HG03159 (cell line): ENCODE measurements around the gene MMEL1.
A peak's percentile ranks its signal among the peaks of the same experiment; 100 is the strongest.

Experiments used
- ATAC-seq: cut with Tn5 transposase; IDR thresholded peaks from one replicate; pipeline ENCODE4 v1.9.1; 2021; ENCODE audit warnings: mild to moderate bottlenecking, moderate library complexity; ENCODE audit not compliant: unreplicated experiment

Gene MMEL1

DNA sequence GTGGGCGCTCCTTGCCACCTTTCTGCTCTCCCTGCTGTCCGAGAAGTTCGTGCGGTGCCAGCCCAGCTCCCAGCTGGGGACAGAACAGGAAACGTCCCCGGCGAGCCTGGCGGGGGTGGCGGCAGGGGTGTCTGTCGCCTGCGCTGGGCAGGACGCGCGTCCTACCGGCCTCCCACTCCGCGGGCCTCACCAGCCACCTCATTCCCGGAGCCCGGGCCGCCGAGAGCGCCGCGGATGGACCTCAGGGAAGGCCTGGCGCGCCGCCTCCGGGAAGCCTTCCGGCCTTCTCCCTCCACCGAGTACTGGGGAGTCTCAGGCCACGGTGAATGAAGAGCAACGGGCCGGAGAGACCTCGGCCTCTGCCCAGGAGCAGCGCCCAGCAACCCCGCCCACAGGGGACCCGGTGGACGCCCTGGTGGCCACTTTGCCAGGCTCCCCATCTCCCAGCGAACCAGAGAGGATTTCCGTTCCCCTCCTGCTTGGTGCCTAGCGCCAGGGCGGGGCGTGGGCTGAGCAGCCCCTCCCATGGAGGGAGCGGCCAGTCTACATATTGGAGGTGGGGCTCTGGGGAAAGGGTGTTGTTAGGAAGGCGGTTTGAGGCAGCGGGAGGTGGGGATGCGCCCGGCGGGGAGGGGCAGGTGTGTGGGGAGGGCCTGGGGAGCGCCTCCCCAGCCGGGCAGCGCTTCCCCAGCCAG, 86.2 kb downstream of the MMEL1 start:
- peak; percentile 37 for ATAC-seq

DNA sequence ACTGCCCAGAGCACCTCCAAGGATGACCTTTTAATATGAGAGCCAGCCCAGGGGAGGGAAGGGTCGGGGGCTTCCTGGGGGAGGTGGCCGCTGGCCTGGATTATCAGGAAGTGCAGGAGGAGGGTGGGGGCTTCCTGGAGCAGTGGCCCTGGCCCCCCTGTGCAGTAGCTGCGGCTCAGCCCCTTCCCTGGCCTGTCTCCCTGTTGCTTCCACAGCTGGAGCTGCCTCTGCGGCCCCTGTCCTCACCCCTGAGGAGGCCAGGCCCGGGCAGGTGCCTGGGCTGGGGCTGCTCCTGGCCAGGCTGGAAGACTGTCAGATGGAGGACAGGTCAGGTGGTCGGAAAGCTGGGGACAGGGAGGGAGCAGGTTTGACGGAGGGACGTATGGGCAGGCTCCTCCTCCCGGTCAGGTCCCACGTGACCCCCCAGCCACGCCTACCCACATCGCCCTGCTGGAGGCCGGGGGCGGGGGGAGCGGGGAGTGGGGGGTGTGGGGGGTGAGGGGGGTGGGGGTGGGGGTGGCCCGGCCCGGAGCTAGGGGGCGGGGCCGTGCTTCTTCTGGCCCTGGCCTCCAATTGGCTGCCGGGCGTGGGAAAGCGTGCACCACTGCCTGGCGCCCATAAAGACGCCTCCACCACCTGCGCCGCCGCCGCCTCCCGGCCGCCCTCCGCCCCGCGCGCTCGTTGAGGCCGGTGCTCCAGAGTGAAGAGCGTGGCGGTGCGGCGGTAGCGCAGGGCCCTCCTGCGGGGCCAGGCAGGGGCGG, 86.9 kb downstream of the MMEL1 start:
- peak; percentile 41 for ATAC-seq

DNA sequence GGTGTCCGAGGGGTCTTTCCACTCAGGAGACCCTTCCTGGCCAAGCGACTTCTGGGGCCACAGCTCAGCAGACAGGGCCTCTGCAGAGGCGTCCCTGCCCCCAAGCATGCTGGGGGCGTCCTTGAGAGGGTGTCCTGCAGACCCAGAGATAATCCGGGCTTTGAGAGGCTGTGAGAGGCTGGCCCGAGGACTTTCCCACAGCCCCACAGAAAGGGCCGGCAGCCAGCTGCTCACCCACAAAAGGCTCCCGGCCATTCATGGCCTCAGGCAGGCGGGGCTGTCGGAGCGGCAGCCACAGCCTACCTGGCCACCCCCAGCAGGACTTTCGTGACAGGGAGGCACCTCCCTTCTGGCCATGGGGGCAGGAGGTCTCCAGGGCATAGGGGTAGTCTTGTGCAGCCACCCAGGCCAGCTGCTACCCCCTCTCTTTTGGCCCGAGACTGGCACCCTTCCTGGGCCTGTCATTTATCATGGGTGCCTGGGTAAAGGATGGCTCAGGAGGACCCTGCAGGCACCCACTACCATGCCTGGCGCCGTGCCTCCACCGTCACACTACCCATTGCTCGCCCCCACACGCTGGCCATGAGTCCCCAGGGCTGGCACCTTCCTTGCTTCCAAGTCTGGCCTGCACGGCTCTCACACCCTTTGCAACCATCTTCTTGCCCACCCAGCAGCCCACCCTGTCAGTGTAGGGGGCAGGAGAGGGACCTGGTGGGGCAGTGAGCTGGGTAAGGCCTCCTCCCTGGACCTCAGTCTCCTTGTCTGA, 87.8 kb downstream of the MMEL1 start:
- no peak for ATAC-seq

DNA sequence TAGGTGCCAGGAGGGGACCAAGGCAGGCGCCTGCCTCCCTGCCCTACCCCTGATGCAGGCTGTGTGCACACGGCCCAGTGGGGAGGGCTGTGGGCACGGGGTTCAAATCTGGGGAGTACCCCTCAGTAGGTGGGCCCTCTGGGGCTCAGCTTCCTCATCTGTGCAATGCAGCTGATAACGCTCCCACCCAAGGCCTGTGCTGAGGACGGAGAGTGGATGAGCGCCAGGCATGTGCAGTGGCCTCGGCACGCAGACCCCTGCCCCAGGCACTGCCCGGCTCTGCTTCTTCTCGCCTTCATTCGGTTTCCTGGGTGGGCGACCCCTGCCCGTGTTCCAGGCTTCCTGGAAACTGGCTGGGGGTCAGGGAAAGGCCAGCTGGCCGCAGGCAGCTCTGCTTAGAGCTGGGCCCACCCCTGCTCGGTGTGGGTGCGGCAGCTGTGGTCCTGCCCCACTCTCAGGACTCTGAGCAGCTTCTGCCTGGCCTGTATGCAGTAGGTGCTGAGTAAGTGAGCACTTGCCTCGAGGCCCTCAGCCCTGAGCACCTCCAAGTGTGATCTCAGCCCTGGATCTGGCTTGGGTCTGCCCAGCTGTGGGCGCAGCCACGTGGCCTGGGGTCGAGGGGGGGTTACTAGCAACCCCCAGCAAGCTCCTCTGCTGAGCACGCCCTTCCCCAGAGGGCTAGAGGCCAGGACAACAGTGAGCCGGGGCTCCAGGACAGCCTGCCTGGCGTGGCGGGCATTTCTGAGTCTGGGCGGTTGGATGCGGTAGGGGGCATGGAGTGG, 88.5 kb downstream of the MMEL1 start:
- no peak for ATAC-seq

- no peak for ATAC-seq
Observed at GRCh38 chr1:2543543-2544092, 89.2 kb downstream of the MMEL1 start.

DNA sequence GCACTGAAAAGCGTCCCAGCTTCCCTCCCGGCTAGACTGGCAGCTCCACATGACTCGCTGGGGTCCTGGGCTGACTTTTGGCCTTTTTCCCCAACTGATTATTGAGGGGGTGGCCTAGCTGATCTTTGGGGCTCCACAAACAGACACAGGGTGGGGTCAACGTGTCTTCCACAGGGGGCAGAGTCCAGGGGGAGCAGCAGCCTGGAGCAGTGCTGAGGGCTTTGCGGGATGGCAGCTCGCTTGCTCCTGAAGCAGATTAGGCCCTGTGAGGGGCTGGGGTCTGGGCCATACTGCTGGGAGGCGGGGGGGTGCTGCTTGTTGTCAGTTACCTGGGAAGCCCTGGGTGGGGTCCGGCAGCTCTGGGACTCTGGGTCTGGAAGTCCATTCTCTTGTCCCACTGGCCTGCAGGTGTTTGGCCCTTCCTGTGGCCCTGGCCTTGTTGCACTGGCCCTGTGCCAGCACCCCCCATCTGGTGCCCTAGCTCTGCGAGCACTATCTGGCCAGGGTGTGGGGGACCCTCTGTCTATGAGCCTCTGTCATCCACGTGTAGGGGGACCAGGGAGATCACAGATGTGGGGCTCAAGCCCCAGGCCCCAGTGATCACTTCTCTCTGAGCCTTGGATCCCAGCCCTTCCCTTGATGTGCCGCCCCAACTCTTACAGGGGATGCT, 90.4 kb downstream of the MMEL1 start:
- no peak for ATAC-seq

- no peak for ATAC-seq
Observed at GRCh38 chr1:2541619-2542245, 91.1 kb downstream of the MMEL1 start.

DNA sequence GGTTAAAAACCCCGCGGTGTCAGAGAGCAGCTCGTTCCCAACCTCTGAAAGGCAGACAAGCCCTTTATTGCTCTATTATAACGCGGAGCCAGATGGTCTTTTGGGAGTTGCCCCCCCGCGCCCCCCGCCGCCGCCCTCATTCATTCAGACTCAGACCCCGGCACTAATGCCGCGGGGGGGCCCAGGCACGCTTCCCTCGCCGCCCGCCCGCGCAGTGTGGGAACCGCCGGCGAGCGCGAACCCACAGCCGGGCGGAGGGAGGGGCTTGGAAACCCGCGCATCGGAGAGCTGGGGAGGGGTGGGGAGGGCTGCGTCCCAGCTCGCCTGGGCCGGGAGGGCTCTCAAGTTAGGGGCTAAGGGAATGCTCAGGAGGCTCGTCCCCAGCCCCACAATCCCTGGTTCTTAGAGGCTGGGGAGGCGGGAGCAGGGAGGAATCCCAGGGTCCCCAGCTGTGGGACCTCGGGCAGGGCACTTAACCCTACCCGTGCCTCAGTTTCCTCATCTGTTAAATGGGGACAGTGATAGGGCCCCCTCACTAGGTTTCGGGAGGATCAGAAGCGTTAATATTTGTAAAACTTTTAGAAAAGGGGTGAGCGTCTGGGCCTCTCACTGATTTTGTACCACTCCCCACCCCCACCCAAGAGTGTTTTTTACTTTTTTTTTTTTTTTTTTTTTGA, 91.9 kb downstream of the MMEL1 start:
- ATAC-seq = no peak
